H9 (cell line): ENCODE measurements around the gene OSBP. TPM values are rescaled to one million over a fixed set of nuclear protein-coding genes. Genes with fewer than 3 reads are reported as not detected.

Source experiments
- DNase-seq: peaks from one replicate; pipeline ENCODE4 v3.0.0-alpha.2; 2017
- H2AFZ ChIP-seq: one replicate; pipeline ENCODE4 v1.6.1; 2013; ENCODE audit warnings: mild to moderate bottlenecking, low read length, control low read depth, moderate library complexity
- H2AK5ac ChIP-seq: 2 replicates; pipeline ENCODE4 v1.6.1; 2013; ENCODE audit warnings: low read length, control low read depth, mixed read lengths; ENCODE audit not compliant: insufficient read length
- H2BK120ac ChIP-seq: one replicate; pipeline ENCODE4 v1.6.1; 2013; ENCODE audit warnings: low read depth, mild to moderate bottlenecking, low read length, control low read depth, inconsistent platforms; ENCODE audit not compliant: poor library complexity, severe bottlenecking
- H2BK12ac ChIP-seq: 2 replicates; pipeline ENCODE4 v1.6.1; 2013; ENCODE audit warnings: low read length, control low read depth, mixed read lengths, low read depth; ENCODE audit not compliant: insufficient read length
- H2BK15ac ChIP-seq: 2 replicates; pipeline ENCODE4 v1.6.1; 2013; ENCODE audit warnings: low read depth, low read length, control low read depth
- H2BK20ac ChIP-seq: one replicate; pipeline ENCODE4 v1.6.1; 2013; ENCODE audit warnings: low read depth, mild to moderate bottlenecking, low read length, control low read depth, inconsistent platforms; ENCODE audit not compliant: poor library complexity, severe bottlenecking
- H2BK5ac ChIP-seq: 2 replicates; pipeline ENCODE4 v1.6.1; 2013; ENCODE audit warnings: low read length, control low read depth, mixed read lengths; ENCODE audit not compliant: insufficient read length
- H3K14ac ChIP-seq: 2 replicates; pipeline ENCODE4 v1.6.1; 2013; ENCODE audit warnings: low read length, control low read depth; ENCODE audit not compliant: insufficient read depth
- H3K18ac ChIP-seq: 2 replicates; pipeline ENCODE4 v1.6.1; 2013; ENCODE audit warnings: low read depth, mild to moderate bottlenecking, mixed read lengths, low read length, control low read depth; ENCODE audit not compliant: insufficient read length
- H3K23ac ChIP-seq: 2 replicates; pipeline ENCODE4 v1.6.1; 2013; ENCODE audit warnings: low read length, control low read depth, mixed read lengths, low read depth; ENCODE audit not compliant: insufficient read length
- H3K23me2 ChIP-seq: 2 replicates; pipeline ENCODE4 v1.6.1; 2013; ENCODE audit warnings: low read depth, mild to moderate bottlenecking, mixed read lengths, low read length, control low read depth; ENCODE audit not compliant: insufficient read length, poor library complexity, severe bottlenecking
- H3K27ac ChIP-seq: 2 replicates; pipeline ENCODE4 v1.5.1; 2013; ENCODE audit warnings: low read length, control low read depth, mixed read lengths, low read depth; ENCODE audit not compliant: insufficient read length
- H3K27me3 ChIP-seq: 2 replicates; pipeline ENCODE4 v1.6.1; 2013; ENCODE audit warnings: low read length, control low read depth, inconsistent platforms; ENCODE audit not compliant: insufficient read depth
- H3K4ac ChIP-seq: 2 replicates; pipeline ENCODE4 v1.6.1; 2013; ENCODE audit warnings: low read depth, mild to moderate bottlenecking, control low read depth, inconsistent platforms, low read length, moderate library complexity
- H3K4me1 ChIP-seq: 2 replicates; pipeline ENCODE4 v1.6.1; 2013; ENCODE audit warnings: low read length, control low read depth, inconsistent platforms; ENCODE audit not compliant: insufficient read depth
- H3K4me2 ChIP-seq: 2 replicates; pipeline ENCODE4 v1.6.1; 2013; ENCODE audit warnings: low read length, control low read depth, mixed read lengths; ENCODE audit not compliant: insufficient read length, insufficient read depth
- H3K56ac ChIP-seq: 2 replicates; pipeline ENCODE4 v1.6.1; 2013; ENCODE audit warnings: low read depth, mild to moderate bottlenecking, mixed read lengths, low read length, control low read depth; ENCODE audit not compliant: insufficient read length
- H3K79me1 ChIP-seq: 2 replicates; pipeline ENCODE4 v1.6.1; 2013; ENCODE audit warnings: low read depth, mild to moderate bottlenecking, moderate library complexity, low read length, control low read depth, inconsistent platforms; ENCODE audit not compliant: insufficient read depth, poor library complexity, severe bottlenecking
- H3K79me2 ChIP-seq: 2 replicates; pipeline ENCODE4 v1.6.1; 2013; ENCODE audit warnings: low read length, control low read depth, inconsistent platforms; ENCODE audit not compliant: insufficient read depth
- H3K9ac ChIP-seq: 2 replicates; pipeline ENCODE4 v1.6.1; 2013; ENCODE audit warnings: low read length, control low read depth, mixed read lengths; ENCODE audit not compliant: insufficient read length; ENCODE audit errors: extremely low read depth
- H3K9me3 ChIP-seq: one replicate; pipeline ENCODE4 v1.6.1; 2013; ENCODE audit warnings: low read depth, low read length, inconsistent platforms; ENCODE audit not compliant: control insufficient read depth
- H3T11ph ChIP-seq: one replicate; pipeline ENCODE4 v1.6.1; 2013; ENCODE audit warnings: mild to moderate bottlenecking, low read length, control low read depth, inconsistent platforms
- H4K20me1 ChIP-seq: one replicate; pipeline ENCODE4 v1.6.1; 2013; ENCODE audit not compliant: control insufficient read depth, insufficient read length, insufficient read depth
- H4K5ac ChIP-seq: 2 replicates; pipeline ENCODE4 v1.6.1; 2013; ENCODE audit warnings: low read depth, mild to moderate bottlenecking, mixed read lengths, low read length, control low read depth; ENCODE audit not compliant: insufficient read length
- H4K8ac ChIP-seq: replicated peaks from 2 replicates; pipeline ENCODE4 v1.6.1; 2013; ENCODE audit warnings: low read length, control low read depth, mixed read lengths, low read depth; ENCODE audit not compliant: insufficient read length
- H4K91ac ChIP-seq: 2 replicates; pipeline ENCODE4 v1.6.1; 2013; ENCODE audit warnings: low read depth, mild to moderate bottlenecking, moderate library complexity, mixed read lengths, low read length, control low read depth; ENCODE audit not compliant: insufficient read length
- H3K27ac Mint-ChIP-seq, 3 experiments: 2 replicates in 2 of 3; 3 replicates in 1 of 3; pipeline ENCODE4 v1.8.0; 2020 to 2021; ENCODE audit warnings: mixed read lengths in 3 of 3, mild to moderate bottlenecking in 1 of 3, moderate library complexity in 1 of 3
- H3K27me3 Mint-ChIP-seq: 2 replicates; pipeline ENCODE4 v1.8.0; 2021; ENCODE audit warnings: low read depth, mild to moderate bottlenecking, moderate library complexity, mixed read lengths
- H3K36me3 Mint-ChIP-seq, 3 experiments: 2 replicates in 2 of 3; 3 replicates in 1 of 3; pipeline ENCODE4 v1.8.0; 2020 to 2021; ENCODE audit warnings: low read depth in 3 of 3, mixed read lengths in 3 of 3; ENCODE audit not compliant: insufficient read depth in 1 of 3
- H3K4me1 Mint-ChIP-seq, 2 experiments: 2 replicates each; pipeline ENCODE4 v1.8.0; 2020; ENCODE audit warnings: mixed read lengths in 2 of 2
- H3K4me3 Mint-ChIP-seq, 2 experiments: 2 replicates in 1 of 2; 3 replicates in 1 of 2; pipeline ENCODE4 v1.8.0; 2020 to 2021; ENCODE audit warnings: mild to moderate bottlenecking in 2 of 2, mixed read lengths in 2 of 2, moderate library complexity in 1 of 2
- H3K9me3 Mint-ChIP-seq, 2 experiments: 2 replicates in 1 of 2; 3 replicates in 1 of 2; pipeline ENCODE4 v1.8.0; 2020; ENCODE audit warnings: mild to moderate bottlenecking in 2 of 2, mixed read lengths in 2 of 2, moderate library complexity in 1 of 2
- CTCF ChIP-seq: fragments of 200-600 bp; sonication (generic); conservative IDR thresholded peaks from 3 replicates; pipeline ENCODE4 v1.8.0; 2021; ENCODE audit warnings: antibody characterized with exemption, mild to moderate bottlenecking
- WGBS: extraction: QIAGEN DNeasy Blood & Tissue Kit; methylation state at CpG from one replicate; pipeline ENCODE4 v1.1.7; 2013; ENCODE audit warnings: missing lambda C conversion rate, low lambda C conversion rate, mixed read lengths; ENCODE audit not compliant: insufficient read length; ENCODE audit errors: extremely low coverage; 5-methylcytosine and 5-hydroxymethylcytosine counted together
- total RNA-seq: library from RNA; stranded (reverse); gene quantifications from 2 replicates; pipeline ENCODE4 v1.2.1, GENCODE V29; 2021

Gene OSBP
- total RNA-seq, 1 experiment from 2014 or later, result 48.5 TPM

- no peak overlapping the region for H3K18ac ChIP-seq
- H2AK5ac ChIP-seq, result no peak overlapping the region
- H3T11ph ChIP-seq, result no peak overlapping the region
- no peak overlapping the region for H2BK20ac ChIP-seq
- no peaks in the 10 kb centered on the region for H3K79me1 ChIP-seq
- no peak overlapping the region for H3K4ac ChIP-seq
- H3K9me3 ChIP-seq, result no peaks in the 10 kb centered on the region
- H3K27ac ChIP-seq, result no peak overlapping the region
- no peak overlapping the region for H4K91ac ChIP-seq
- no peaks in the 10 kb centered on the region for H3K9me3 Mint-ChIP-seq
- H3K27me3 Mint-ChIP-seq, result no peaks in the 10 kb centered on the region
- peaks cover 10 to 25% (median 24%) of the 10 kb centered on the region in 3 experiments; a peak in 6 of 7 replicates for H3K36me3 Mint-ChIP-seq
- no peak overlapping the region for H3K27ac Mint-ChIP-seq
- no peaks in the 10 kb centered on the region for H3K27me3 ChIP-seq
- H3K4me3 Mint-ChIP-seq, result no peak overlapping the region
- H3K23ac ChIP-seq, result no peak overlapping the region
- H4K8ac ChIP-seq, result no peak overlapping the region
- H2AFZ ChIP-seq, result no peak overlapping the region
- H3K56ac ChIP-seq, result no peak overlapping the region
- no peak overlapping the region for H2BK12ac ChIP-seq
- H2BK15ac ChIP-seq, result no peak overlapping the region
- H2BK5ac ChIP-seq, result no peak overlapping the region
- no peaks in the 10 kb centered on the region for H3K79me2 ChIP-seq
- no peaks in the 10 kb centered on the region for H4K20me1 ChIP-seq
- no peak overlapping the region for H3K4me2 ChIP-seq
- H3K4me1 Mint-ChIP-seq, result no peaks in the 10 kb centered on the region
- no peak for DNase-seq
- H2BK120ac ChIP-seq, result no peak overlapping the region
- H4K5ac ChIP-seq, result no peak overlapping the region
- no CpG with 5 or more reads among the region's 5 CpGs for WGBS
- H3K23me2 ChIP-seq, result no peaks in the 10 kb centered on the region
- no peak overlapping the region for H3K14ac ChIP-seq
- no peaks in the 10 kb centered on the region for H3K4me1 ChIP-seq
- no peak for TF ChIP-seq CTCF
- H3K9ac ChIP-seq, result no peak overlapping the region
These were observed 43.5 kb downstream of the OSBP start for GRCh38 chr11:59572091-59572490.
